Measurements from ENCODE around the gene TICRR.

Gene TICRR

DNA sequence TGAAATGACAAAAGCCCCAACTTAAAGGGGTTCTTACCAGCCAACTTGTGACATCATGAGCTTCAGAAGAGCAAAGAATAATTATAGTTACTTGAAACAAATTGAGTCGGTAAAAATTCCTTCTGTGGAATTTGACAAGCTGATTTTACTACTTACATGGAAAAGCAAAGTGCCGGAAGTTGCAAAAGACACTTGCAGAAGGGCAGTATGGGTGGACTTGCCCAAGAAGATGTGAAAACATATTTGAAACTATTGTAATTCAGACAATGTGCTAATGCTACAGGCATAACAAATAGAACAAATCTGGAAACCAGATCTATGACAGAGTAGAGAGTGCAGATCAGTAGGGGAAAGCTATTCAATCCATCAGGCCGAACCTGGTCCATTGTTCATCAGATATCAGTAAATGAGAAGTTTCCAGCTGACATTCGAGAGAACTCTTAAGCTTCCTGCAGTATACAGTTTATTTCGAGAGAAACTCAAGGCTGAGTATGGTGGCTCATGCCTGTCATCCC, 82.5 kb downstream of the TICRR start:
- DNase-seq: no peak

- no peak for DNase-seq
Observed at GRCh38 chr15:89659295-89659694, 84.0 kb downstream of the TICRR start.

GRCh38 chr15:89660556-89660955, 85.3 kb downstream of the TICRR start:
- DNase-seq: no peak

DNA sequence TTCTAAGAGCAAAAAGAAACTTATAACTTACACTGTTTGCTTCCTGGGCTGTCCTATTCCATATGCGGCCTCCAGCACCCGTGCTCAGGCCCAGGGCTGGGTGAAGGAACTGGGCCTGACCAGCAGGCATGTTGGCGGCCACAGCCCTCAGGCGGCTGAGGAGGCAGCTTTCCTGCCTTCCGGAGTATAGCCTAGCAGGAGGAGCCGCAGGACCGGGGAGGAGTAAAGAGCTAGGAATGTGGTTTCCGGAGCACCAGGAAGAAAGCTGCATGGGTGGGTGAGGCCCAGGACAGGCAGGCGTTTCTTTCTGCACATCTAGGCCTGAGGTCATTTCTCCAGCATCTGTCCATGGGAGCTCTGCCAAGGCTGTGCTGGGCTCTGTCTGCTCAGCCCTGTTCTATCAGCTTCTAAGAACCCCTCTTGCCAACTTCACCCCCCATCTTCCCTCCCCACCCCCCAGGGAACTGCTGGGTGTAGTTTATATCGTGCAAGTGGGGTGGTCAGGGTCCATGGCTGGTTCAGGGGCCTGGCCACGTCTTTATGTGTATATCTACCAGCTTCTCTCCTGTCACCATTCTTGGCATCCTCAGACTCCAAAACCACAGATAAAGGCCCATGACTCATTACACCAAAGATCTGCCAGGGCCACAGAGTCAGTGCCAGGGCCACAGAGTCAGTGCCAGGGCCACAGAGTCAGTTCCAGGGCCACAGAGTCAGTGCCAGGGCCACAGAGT, 87.8 kb downstream of the TICRR start:
- no peak for DNase-seq

GRCh38 chr15:89664441-89665350, 89.4 kb downstream of the TICRR start:
- DNase-seq: peak; percentile 65

GRCh38 chr15:89665449-89666181, 90.3 kb downstream of the TICRR start:
- no peak for DNase-seq

- DNase-seq: no peak
Observed at GRCh38 chr15:89666184-89666857, 91.1 kb downstream of the TICRR start.

DNA sequence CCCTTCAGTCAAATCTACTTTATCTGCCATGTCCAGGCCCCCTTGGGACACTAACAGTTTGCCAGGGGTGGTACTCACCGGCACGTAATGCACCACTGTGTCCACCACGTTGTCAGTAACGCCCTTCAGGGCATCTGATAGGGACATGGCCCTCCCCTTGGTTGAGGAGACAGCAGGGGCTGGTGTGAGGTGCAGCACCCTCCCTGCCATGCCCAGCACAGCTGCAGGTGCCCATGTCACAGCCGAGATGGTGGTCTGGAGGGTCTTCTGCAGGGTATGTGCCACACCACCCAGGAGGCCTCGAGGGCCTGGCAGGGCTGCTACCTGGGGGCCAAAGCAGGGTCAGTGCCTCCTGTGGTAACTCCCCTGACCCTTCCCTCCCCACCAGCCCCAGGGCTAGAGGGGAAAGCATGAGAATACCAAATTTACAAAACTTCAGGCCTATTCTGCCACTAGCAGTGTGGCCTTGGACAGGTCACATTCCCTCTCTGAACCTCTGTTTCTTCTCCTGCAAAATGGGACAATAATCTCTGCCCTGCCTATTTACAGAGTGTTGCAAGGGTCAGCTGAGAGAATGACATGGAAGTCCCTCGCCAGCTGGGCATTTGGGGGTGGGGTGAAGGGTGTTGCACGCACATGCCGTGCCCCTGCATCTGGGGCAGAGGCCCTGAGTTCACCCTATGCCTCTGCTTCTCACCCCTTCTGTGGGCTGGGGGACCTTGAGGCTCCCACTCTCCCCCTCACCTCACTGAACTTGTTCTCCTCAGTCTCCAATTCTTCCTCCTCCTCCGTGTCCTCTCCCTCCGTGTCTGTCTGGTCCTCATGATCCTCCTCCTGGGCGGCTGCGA, 91.8 kb downstream of the TICRR start:
- no peak for DNase-seq

- no peak for DNase-seq
Observed at GRCh38 chr15:89667706-89667960, 92.4 kb downstream of the TICRR start.

- DNase-seq: no peak
Observed at GRCh38 chr15:89668171-89668570, 92.9 kb downstream of the TICRR start.

GRCh38 chr15:89669309-89669865, 94.1 kb downstream of the TICRR start:
- no peak for DNase-seq

DNA sequence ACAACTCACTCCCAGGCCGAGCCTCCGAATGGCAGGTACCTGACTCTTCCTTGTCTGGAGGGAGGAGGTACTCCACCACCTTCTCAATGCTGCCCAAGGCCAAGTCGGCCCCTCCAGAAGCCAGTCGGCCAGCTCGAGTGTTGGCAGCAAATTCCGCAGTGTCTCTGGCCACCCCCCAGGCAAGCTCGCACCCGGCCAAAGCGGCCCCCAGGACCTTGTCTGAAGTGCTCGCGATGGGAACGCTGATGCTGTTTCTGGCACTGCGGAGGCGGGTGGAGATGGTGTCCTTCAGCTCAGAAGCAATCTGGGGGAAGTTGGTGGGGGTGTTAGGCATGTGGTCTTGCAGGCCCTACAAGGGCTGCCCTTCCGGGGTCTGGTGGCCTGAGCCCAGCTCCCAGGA, 94.7 kb downstream of the TICRR start:
- no peak for DNase-seq

- DNase-seq: no peak
Observed at GRCh38 chr15:89670971-89671560, 95.8 kb downstream of the TICRR start.

DNA sequence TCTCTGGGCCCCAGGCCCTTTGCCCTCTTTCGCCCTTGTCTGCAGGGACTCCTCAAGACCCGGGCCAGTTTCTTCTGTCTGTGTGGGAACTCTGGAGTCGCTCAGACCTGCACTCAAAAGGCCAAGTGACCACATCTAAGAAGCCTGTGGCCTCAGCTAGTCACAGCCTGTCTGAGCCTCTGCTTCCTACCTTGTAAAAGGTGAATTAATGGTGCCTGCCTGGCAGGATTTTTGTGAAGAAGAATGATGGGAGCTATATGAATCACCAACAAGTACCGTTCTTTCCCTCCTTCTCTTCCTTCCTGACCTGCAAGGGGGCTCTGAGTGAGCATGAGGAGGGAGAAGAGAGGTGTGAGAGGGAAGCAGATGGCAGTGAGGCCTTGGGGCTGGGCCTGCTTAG, 96.4 kb downstream of the TICRR start:
- DNase-seq: no peak

DNA sequence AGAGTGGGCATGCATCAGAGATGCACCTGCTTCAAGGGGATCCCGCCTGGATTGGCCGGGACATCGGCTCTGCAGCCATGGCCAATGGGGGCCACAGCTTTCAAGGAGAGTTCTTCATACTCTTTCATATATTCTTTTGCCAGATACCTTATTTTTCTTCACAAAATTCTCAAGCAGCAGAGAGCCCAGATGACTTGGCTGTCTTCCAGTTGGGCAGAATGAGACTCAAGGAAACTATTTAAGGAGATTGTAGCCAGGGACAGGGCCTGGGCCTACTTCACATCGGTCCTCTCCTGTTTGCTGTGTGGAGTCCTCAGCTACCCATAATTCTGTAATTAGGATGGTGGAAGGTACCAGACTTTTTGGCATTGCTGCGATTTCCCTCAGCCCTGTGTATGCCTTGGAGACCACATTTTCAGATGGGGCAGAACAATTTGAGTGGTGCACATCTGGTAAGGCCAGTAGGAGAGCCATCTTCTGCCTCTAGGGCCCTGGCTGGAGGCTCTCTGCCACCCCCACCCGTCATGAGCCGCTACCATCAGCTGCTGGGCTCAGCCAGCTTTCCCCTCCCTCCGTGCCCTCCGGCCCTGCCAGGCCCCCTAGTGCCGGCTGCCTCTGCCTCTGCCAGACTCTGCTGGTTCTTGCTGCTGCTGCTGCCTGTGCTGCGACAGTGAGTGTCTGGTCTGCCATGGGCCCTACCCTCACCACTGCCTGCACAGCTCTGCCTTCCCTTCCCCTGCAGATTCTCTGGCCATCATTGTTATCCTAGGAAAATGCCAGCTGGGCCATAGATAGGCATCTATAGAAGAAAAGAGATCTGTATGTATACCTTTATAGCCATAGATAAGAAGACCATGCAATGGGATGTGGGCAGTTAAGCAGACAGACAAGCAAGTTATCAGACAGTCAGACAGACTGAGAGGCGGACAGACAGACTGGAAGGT, 97.2 kb downstream of the TICRR start:
- DNase-seq: no peak

GRCh38 chr15:89673165-89673512, 97.9 kb downstream of the TICRR start:
- no peak for DNase-seq

GRCh38 chr15:89674526-89674925, 99.3 kb downstream of the TICRR start:
- no peak for DNase-seq

- no peak for DNase-seq
Observed at GRCh38 chr15:89675606-89676005, 100.3 kb downstream of the TICRR start.

GRCh38 chr15:89677381-89677780, 102.1 kb downstream of the TICRR start:
- no peak for DNase-seq

All from DMS79 (cell line).